ENCODE measurements around the gene RNU6-1. TPM values are rescaled to one million over a fixed set of nuclear protein-coding genes. Genes with fewer than 3 reads are reported as not detected.

RNU6-1 gene
- total RNA-seq, 2 experiments from 2014 or later = not detected

- peaks cover 48% of the 10 kb centered on the region for H3K4me1 ChIP-seq (ENCODE audit: insufficient read depth, low read length, poor library complexity, severe bottlenecking)
- peak overlapping the region; percentile 70 for H3K27ac ChIP-seq (ENCODE audit: low read depth, low read length, poor library complexity, severe bottlenecking)
- POLR2A ChIA-PET = interaction anchor here (0.5 to 1.6 kb wide), 3 partner anchors 9 to 396 kb away, joined by 3 to 6 read pairs (median 4); no protein-coding TSS in a partner anchor
- peak overlapping the region; percentile 89 for H3K4me2 ChIP-seq (ENCODE audit: low read length)
- H4K20me1 ChIP-seq (ENCODE audit: insufficient read depth, low read length) = no peaks in the 10 kb centered on the region
- BruUV-seq (replicated peaks) = no TSS peak
- no peaks in the 10 kb centered on the region for H3K79me2 ChIP-seq (ENCODE audit: insufficient read depth, low read depth, low read length)
- TF ChIP-seq CTCF (conservative IDR thresholded peaks at IDR 0.05; ENCODE audit: low read length) (no peak), EZH2phosphoT487 (IDR thresholded peaks at IDR 0.05; ENCODE audit: borderline replicate concordance, low read depth, low read length) (no peak)
- peak overlapping the region; percentile 99 for H2AFZ ChIP-seq (ENCODE audit: low read length)
- no peaks in the 10 kb centered on the region for H3K9me2 ChIP-seq (ENCODE audit: insufficient read depth, low read length)
- peak overlapping the region; percentile 62 for H3K4me3 ChIP-seq (ENCODE audit: low read depth, low read length, poor library complexity, severe bottlenecking)
- intact Hi-C loops (cut with micrococcal nuclease; ENCODE audit: unreplicated experiment) = loop anchor here (1.0 to 2.0 kb wide), 5 partner anchors 192 to 366 kb away; partner anchors contain the start of genes CLN6 and PIAS1
- no peaks in the 10 kb centered on the region for H3K36me3 ChIP-seq (ENCODE audit: insufficient read depth, low read length)
- CTCF ChIA-PET (ENCODE audit: unreplicated experiment) = interaction anchor here (0.7 to 1.7 kb wide), 4 partner anchors 21 to 332 kb away, joined by 3 to 5 read pairs (median 4); partner anchors contain the start of gene PIAS1
- no peaks in the 10 kb centered on the region for H3K9me3 ChIP-seq (ENCODE audit: low read length)
- peak; percentile 60 for DNase-seq (ENCODE audit: low spot score)
Observed at GRCh38 chr15:67862750-67863441, 23.1 kb upstream of the RNU6-1 start.

GRCh38 chr15:67861983-67862382, 22.1 kb upstream of the RNU6-1 start:
- no peak for TF ChIP-seq CTCF (conservative IDR thresholded peaks at IDR 0.05; ENCODE audit: low read length)
- no peak for TF ChIP-seq EZH2phosphoT487 (IDR thresholded peaks at IDR 0.05; ENCODE audit: borderline replicate concordance, low read depth, low read length)

More at GRCh38 chr15:67861983-67862382, 22.1 kb upstream of the RNU6-1 start:
- POLR2A ChIA-PET = interaction anchor here (0.6 to 1.0 kb wide), 2 partner anchors 9 to 300 kb away, joined by 3 to 5 read pairs; no protein-coding TSS in a partner anchor
- H3K9me2 ChIP-seq (ENCODE audit: insufficient read depth, low read length) = no peaks in the 10 kb centered on the region
- H2AFZ ChIP-seq (ENCODE audit: low read length) = no peak overlapping the region; the same call in 1 of the 2 replicates
- peak overlapping the region; percentile 70 for H3K27ac ChIP-seq (ENCODE audit: low read depth, low read length, poor library complexity, severe bottlenecking)
- H3K9me3 ChIP-seq (ENCODE audit: low read length) = no peaks in the 10 kb centered on the region
- DNase-seq (ENCODE audit: low spot score) = no peak
- H3K36me3 ChIP-seq (ENCODE audit: insufficient read depth, low read length) = no peaks in the 10 kb centered on the region
- CTCF ChIA-PET (ENCODE audit: unreplicated experiment) = no interaction called here
- no peaks in the 10 kb centered on the region for H3K79me2 ChIP-seq (ENCODE audit: insufficient read depth, low read depth, low read length)
- H3K4me2 ChIP-seq (ENCODE audit: low read length) = peak overlapping the region; percentile 89
- no peaks in the 10 kb centered on the region for H4K20me1 ChIP-seq (ENCODE audit: insufficient read depth, low read length)
- H3K4me1 ChIP-seq (ENCODE audit: insufficient read depth, low read length, poor library complexity, severe bottlenecking) = peaks cover 56% of the 10 kb centered on the region
- intact Hi-C loops (cut with micrococcal nuclease; ENCODE audit: unreplicated experiment) = loop anchor here (2.0 kb wide), 2 partner anchors 193 to 367 kb away; partner anchors contain the start of genes CLN6 and PIAS1
- no peak overlapping the region for H3K4me3 ChIP-seq (ENCODE audit: low read depth, low read length, poor library complexity, severe bottlenecking)
- BruUV-seq (replicated peaks) = no TSS peak
